Measurements from ENCODE around the gene ZBTB20.

Gene ZBTB20

GRCh38 chr3:114336122-114336697 is 810.9 kb downstream of the ZBTB20 start:
- no peak for DNase-seq (ENCODE audit: low read depth, low spot score)

GRCh38 chr3:114333923-114334240 is 813.2 kb downstream of the ZBTB20 start:
- no peak for DNase-seq (ENCODE audit: low read depth, low spot score)

GRCh38 chr3:114333180-114333922 is 813.7 kb downstream of the ZBTB20 start:
- no peak for DNase-seq (ENCODE audit: low read depth, low spot score)

GRCh38 chr3:114332342-114333179 is 814.5 kb downstream of the ZBTB20 start:
- DNase-seq (ENCODE audit: low read depth, low spot score), result no peak

GRCh38 chr3:114331710-114332109 is 815.4 kb downstream of the ZBTB20 start:
- no peak for DNase-seq (ENCODE audit: low read depth, low spot score)

GRCh38 chr3:114331007-114331406 is 816.1 kb downstream of the ZBTB20 start:
- DNase-seq (ENCODE audit: low read depth, low spot score), result no peak

- no peak for DNase-seq (ENCODE audit: low read depth, low spot score)
Measured at GRCh38 chr3:114329823-114330222, 817.3 kb downstream of the ZBTB20 start.

GRCh38 chr3:114328345-114328744 is 818.7 kb downstream of the ZBTB20 start:
- no peak for DNase-seq (ENCODE audit: low read depth, low spot score)

- DNase-seq (ENCODE audit: low read depth, low spot score), result no peak
Measured at GRCh38 chr3:114327665-114328064, 819.4 kb downstream of the ZBTB20 start.

- DNase-seq (ENCODE audit: low read depth, low spot score), result no peak
Measured at GRCh38 chr3:114323546-114324254, 823.4 kb downstream of the ZBTB20 start.

- no peak for DNase-seq (ENCODE audit: low read depth, low spot score)
Measured at GRCh38 chr3:114320246-114320645, 826.8 kb downstream of the ZBTB20 start.

GRCh38 chr3:114319453-114319852 is 827.6 kb downstream of the ZBTB20 start:
- no peak for DNase-seq (ENCODE audit: low read depth, low spot score)

GRCh38 chr3:114318295-114318694 is 828.8 kb downstream of the ZBTB20 start:
- no peak for DNase-seq (ENCODE audit: low read depth, low spot score)

- no peak for DNase-seq (ENCODE audit: low read depth, low spot score)
Measured at GRCh38 chr3:114314282-114314681, 832.8 kb downstream of the ZBTB20 start.

- no peak for DNase-seq (ENCODE audit: low read depth, low spot score)
Measured at GRCh38 chr3:114313426-114313825, 833.7 kb downstream of the ZBTB20 start.

GRCh38 chr3:114310695-114311094 is 836.4 kb downstream of the ZBTB20 start:
- DNase-seq (ENCODE audit: low read depth, low spot score), result no peak

- DNase-seq (ENCODE audit: low read depth, low spot score), result no peak
Measured at GRCh38 chr3:114308830-114309229, 838.3 kb downstream of the ZBTB20 start.

- DNase-seq (ENCODE audit: low read depth, low spot score), result no peak
Measured at GRCh38 chr3:114308377-114308776, 838.7 kb downstream of the ZBTB20 start.

GRCh38 chr3:114307832-114308231 is 839.3 kb downstream of the ZBTB20 start:
- no peak for DNase-seq (ENCODE audit: low read depth, low spot score)

- DNase-seq (ENCODE audit: low read depth, low spot score), result no peak
Measured at GRCh38 chr3:114307222-114307830, 839.8 kb downstream of the ZBTB20 start.

- no peak for DNase-seq (ENCODE audit: low read depth, low spot score)
Measured at GRCh38 chr3:114299941-114300624, 847.0 kb downstream of the ZBTB20 start.
